NCI-H526 treated with DMSO at 0.1 percent for 48 hours (cell line): ENCODE measurements around the gene SPATA33.

Source experiments
- DNase-seq: peaks from one replicate; lab custom pipeline; 2025; lab: John Stamatoyannopoulos, UW

The SPATA33 gene

GRCh38 chr16:89709716-89710432 is 52.2 kb downstream of the SPATA33 start:
- DNase-seq, result no peak

GRCh38 chr16:89710709-89711564 is 53.3 kb downstream of the SPATA33 start:
- no peak for DNase-seq

GRCh38 chr16:89711601-89712273 is 54.1 kb downstream of the SPATA33 start:
- DNase-seq, result no peak

GRCh38 chr16:89712274-89712781 is 54.7 kb downstream of the SPATA33 start:
- DNase-seq, result no peak

- no peak for DNase-seq
These were observed 58.9 kb downstream of the SPATA33 start for GRCh38 chr16:89716493-89716892.

- DNase-seq, result no peak
These were observed 59.5 kb downstream of the SPATA33 start for GRCh38 chr16:89716916-89717687.

- no peak for DNase-seq
These were observed 60.3 kb downstream of the SPATA33 start for GRCh38 chr16:89717688-89718505.
